ENCODE data around the gene TLN1.

Gene TLN1

GRCh38 chr9:35723426-35723825 is 8.6 kb downstream of the TLN1 start:
- Histone ChIP-seq H3K4me3 (ENCODE audit: low read depth in 1 of 2, low read length in 2 of 2) (no peak overlapping the region), H3K27ac (ENCODE audit: low read depth, low read length) (no peak overlapping the region), H3K9ac (ENCODE audit: low read depth in 1 of 2, low read length in 2 of 2) (no peak overlapping the region), H3K9me3 (ENCODE audit: control insufficient read depth in 1 of 2, low read length in 2 of 2) (no peaks in the 10 kb centered on the region), H3K36me3 (ENCODE audit: control insufficient read depth in 1 of 2, insufficient read depth in 2 of 2, low read length in 2 of 2) (peaks cover 63 to 76% of the 10 kb centered on the region in 2 donors), H3K4me1 (ENCODE audit: control insufficient read depth in 1 of 2, insufficient read depth in 2 of 2, low read length in 2 of 2) (peaks cover 24 to 25% of the 10 kb centered on the region in 2 donors), H3K27me3 (ENCODE audit: control insufficient read depth in 1 of 2, insufficient read depth in 2 of 2, low read length in 2 of 2) (no peaks in the 10 kb centered on the region)

GRCh38 chr9:35719546-35719945 is 12.4 kb downstream of the TLN1 start:
- H3K27me3 ChIP-seq (ENCODE audit: control insufficient read depth in 1 of 2, insufficient read depth in 2 of 2, low read length in 2 of 2), result no peaks in the 10 kb centered on the region
- H3K36me3 ChIP-seq (ENCODE audit: control insufficient read depth in 1 of 2, insufficient read depth in 2 of 2, low read length in 2 of 2), result peaks cover 87 to 100% of the 10 kb centered on the region in 2 donors
- no peak overlapping the region for H3K4me3 ChIP-seq (ENCODE audit: low read depth in 1 of 2, low read length in 2 of 2)
- no peaks in the 10 kb centered on the region for H3K4me1 ChIP-seq (ENCODE audit: control insufficient read depth in 1 of 2, insufficient read depth in 2 of 2, low read length in 2 of 2)
- H3K9me3 ChIP-seq (ENCODE audit: control insufficient read depth in 1 of 2, low read length in 2 of 2), result no peaks in the 10 kb centered on the region
- no peak overlapping the region for H3K9ac ChIP-seq (ENCODE audit: low read depth in 1 of 2, low read length in 2 of 2)
- H3K27ac ChIP-seq (ENCODE audit: low read depth, low read length), result no peak overlapping the region

- H3K9me3 ChIP-seq (ENCODE audit: control insufficient read depth in 1 of 2, low read length in 2 of 2), result no peaks in the 10 kb centered on the region
- H3K36me3 ChIP-seq (ENCODE audit: control insufficient read depth in 1 of 2, insufficient read depth in 2 of 2, low read length in 2 of 2), result peaks cover 87 to 100% of the 10 kb centered on the region in 2 donors
- no peak overlapping the region for H3K9ac ChIP-seq (ENCODE audit: low read depth in 1 of 2, low read length in 2 of 2)
- H3K4me1 ChIP-seq (ENCODE audit: control insufficient read depth in 1 of 2, insufficient read depth in 2 of 2, low read length in 2 of 2), result no peaks in the 10 kb centered on the region
- no peak overlapping the region for H3K27ac ChIP-seq (ENCODE audit: low read depth, low read length)
- no peaks in the 10 kb centered on the region for H3K27me3 ChIP-seq (ENCODE audit: control insufficient read depth in 1 of 2, insufficient read depth in 2 of 2, low read length in 2 of 2)
- no peak overlapping the region for H3K4me3 ChIP-seq (ENCODE audit: low read depth in 1 of 2, low read length in 2 of 2)
Measured at GRCh38 chr9:35718721-35719511, 13.1 kb downstream of the TLN1 start.

- Histone ChIP-seq H3K36me3 (ENCODE audit: control insufficient read depth in 1 of 2, insufficient read depth in 2 of 2, low read length in 2 of 2) (peaks cover 84 to 99% of the 10 kb centered on the region in 2 donors), H3K27ac (ENCODE audit: low read depth, low read length) (no peak overlapping the region), H3K4me3 (ENCODE audit: low read depth in 1 of 2, low read length in 2 of 2) (no peak overlapping the region), H3K9me3 (ENCODE audit: control insufficient read depth in 1 of 2, low read length in 2 of 2) (no peaks in the 10 kb centered on the region), H3K9ac (ENCODE audit: low read depth in 1 of 2, low read length in 2 of 2) (no peak overlapping the region), H3K27me3 (ENCODE audit: control insufficient read depth in 1 of 2, insufficient read depth in 2 of 2, low read length in 2 of 2) (no peaks in the 10 kb centered on the region), H3K4me1 (ENCODE audit: control insufficient read depth in 1 of 2, insufficient read depth in 2 of 2, low read length in 2 of 2) (no peaks in the 10 kb centered on the region)
Measured at GRCh38 chr9:35717132-35717870, 14.7 kb downstream of the TLN1 start.

GRCh38 chr9:35716230-35716629 is 15.8 kb downstream of the TLN1 start:
- Histone ChIP-seq H3K4me3 (ENCODE audit: low read depth in 1 of 2, low read length in 2 of 2) (no peak overlapping the region), H3K9me3 (ENCODE audit: control insufficient read depth in 1 of 2, low read length in 2 of 2) (no peaks in the 10 kb centered on the region), H3K27me3 (ENCODE audit: control insufficient read depth in 1 of 2, insufficient read depth in 2 of 2, low read length in 2 of 2) (no peaks in the 10 kb centered on the region), H3K9ac (ENCODE audit: low read depth in 1 of 2, low read length in 2 of 2) (no peak overlapping the region), H3K27ac (ENCODE audit: low read depth, low read length) (no peak overlapping the region), H3K36me3 (ENCODE audit: control insufficient read depth in 1 of 2, insufficient read depth in 2 of 2, low read length in 2 of 2) (peaks cover 83 to 99% of the 10 kb centered on the region in 2 donors), H3K4me1 (ENCODE audit: control insufficient read depth in 1 of 2, insufficient read depth in 2 of 2, low read length in 2 of 2) (no peaks in the 10 kb centered on the region)

GRCh38 chr9:35714579-35715252 is 17.3 kb downstream of the TLN1 start:
- Histone ChIP-seq H3K27ac (ENCODE audit: low read depth, low read length) (no peak overlapping the region), H3K9me3 (ENCODE audit: control insufficient read depth in 1 of 2, low read length in 2 of 2) (no peaks in the 10 kb centered on the region)

GRCh38 chr9:35714123-35714522 is 17.9 kb downstream of the TLN1 start:
- Histone ChIP-seq H3K36me3 (ENCODE audit: control insufficient read depth in 1 of 2, insufficient read depth in 2 of 2, low read length in 2 of 2) (peaks cover 75 to 95% of the 10 kb centered on the region in 2 donors), H3K4me1 (ENCODE audit: control insufficient read depth in 1 of 2, insufficient read depth in 2 of 2, low read length in 2 of 2) (no peaks in the 10 kb centered on the region), H3K27ac (ENCODE audit: low read depth, low read length) (no peak overlapping the region), H3K27me3 (ENCODE audit: control insufficient read depth in 1 of 2, insufficient read depth in 2 of 2, low read length in 2 of 2) (no peaks in the 10 kb centered on the region), H3K9ac (ENCODE audit: low read depth in 1 of 2, low read length in 2 of 2) (no peak overlapping the region), H3K9me3 (ENCODE audit: control insufficient read depth in 1 of 2, low read length in 2 of 2) (no peaks in the 10 kb centered on the region), H3K4me3 (ENCODE audit: low read depth in 1 of 2, low read length in 2 of 2) (no peak overlapping the region)

More at GRCh38 chr9:35714579-35715252, 17.3 kb downstream of the TLN1 start:
- no peaks in the 10 kb centered on the region for H3K27me3 ChIP-seq (ENCODE audit: control insufficient read depth in 1 of 2, insufficient read depth in 2 of 2, low read length in 2 of 2)
- no peaks in the 10 kb centered on the region for H3K4me1 ChIP-seq (ENCODE audit: control insufficient read depth in 1 of 2, insufficient read depth in 2 of 2, low read length in 2 of 2)
- peaks cover 81 to 98% of the 10 kb centered on the region in 2 donors for H3K36me3 ChIP-seq (ENCODE audit: control insufficient read depth in 1 of 2, insufficient read depth in 2 of 2, low read length in 2 of 2)
- H3K9ac ChIP-seq (ENCODE audit: low read depth in 1 of 2, low read length in 2 of 2), result no peak overlapping the region
- H3K4me3 ChIP-seq (ENCODE audit: low read depth in 1 of 2, low read length in 2 of 2), result no peak overlapping the region

GRCh38 chr9:35713578-35713977 is 18.4 kb downstream of the TLN1 start:
- Histone ChIP-seq H3K9ac (ENCODE audit: low read depth in 1 of 2, low read length in 2 of 2) (no peak overlapping the region), H3K27ac (ENCODE audit: low read depth, low read length) (no peak overlapping the region), H3K36me3 (ENCODE audit: control insufficient read depth in 1 of 2, insufficient read depth in 2 of 2, low read length in 2 of 2) (peaks cover 72 to 95% of the 10 kb centered on the region in 2 donors)

GRCh38 chr9:35712762-35713400 is 19.1 kb downstream of the TLN1 start:
- no peak overlapping the region for H3K27ac ChIP-seq (ENCODE audit: low read depth, low read length)

More at GRCh38 chr9:35713578-35713977, 18.4 kb downstream of the TLN1 start:
- no peaks in the 10 kb centered on the region for H3K9me3 ChIP-seq (ENCODE audit: control insufficient read depth in 1 of 2, low read length in 2 of 2)
- no peaks in the 10 kb centered on the region for H3K27me3 ChIP-seq (ENCODE audit: control insufficient read depth in 1 of 2, insufficient read depth in 2 of 2, low read length in 2 of 2)
- no peak overlapping the region for H3K4me3 ChIP-seq (ENCODE audit: low read depth in 1 of 2, low read length in 2 of 2)
- H3K4me1 ChIP-seq (ENCODE audit: control insufficient read depth in 1 of 2, insufficient read depth in 2 of 2, low read length in 2 of 2), result no peaks in the 10 kb centered on the region

More at GRCh38 chr9:35712762-35713400, 19.1 kb downstream of the TLN1 start:
- Histone ChIP-seq H3K36me3 (ENCODE audit: control insufficient read depth in 1 of 2, insufficient read depth in 2 of 2, low read length in 2 of 2) (peaks cover 71 to 95% of the 10 kb centered on the region in 2 donors), H3K4me1 (ENCODE audit: control insufficient read depth in 1 of 2, insufficient read depth in 2 of 2, low read length in 2 of 2) (no peaks in the 10 kb centered on the region), H3K9ac (ENCODE audit: low read depth in 1 of 2, low read length in 2 of 2) (no peak overlapping the region), H3K27me3 (ENCODE audit: control insufficient read depth in 1 of 2, insufficient read depth in 2 of 2, low read length in 2 of 2) (no peaks in the 10 kb centered on the region), H3K9me3 (ENCODE audit: control insufficient read depth in 1 of 2, low read length in 2 of 2) (no peaks in the 10 kb centered on the region), H3K4me3 (ENCODE audit: low read depth in 1 of 2, low read length in 2 of 2) (no peak overlapping the region)
